Measurements from ENCODE around the gene FYB2. TPM values are rescaled to one million over a fixed set of nuclear protein-coding genes. Genes with fewer than 3 reads are reported as not detected.

The FYB2 gene
- 0.14 and 0.48 TPM in 2 replicates for total RNA-seq
- 0.45 and 1.3 TPM in 2 replicates for polyA plus RNA-seq

- Histone ChIP-seq H3K9me3 (ENCODE audit: low read depth) (no peaks in the 10 kb centered on the region), H3K4me1 (ENCODE audit: low read depth) (peaks cover 4% of the 10 kb centered on the region), H3K36me3 (no peaks in the 10 kb centered on the region), H3K27me3 (no peaks in the 10 kb centered on the region), H3K27ac (peak within 1 kb of the TSS; percentile 34), H3K4me3 (no peak within 1 kb of the TSS)
- peak in 1 of 2 donors; percentile 13 for DNase-seq (ENCODE audit: low read depth in 1 of 2, low spot score in 1 of 2)
- TF ChIP-seq, protein P1, sequence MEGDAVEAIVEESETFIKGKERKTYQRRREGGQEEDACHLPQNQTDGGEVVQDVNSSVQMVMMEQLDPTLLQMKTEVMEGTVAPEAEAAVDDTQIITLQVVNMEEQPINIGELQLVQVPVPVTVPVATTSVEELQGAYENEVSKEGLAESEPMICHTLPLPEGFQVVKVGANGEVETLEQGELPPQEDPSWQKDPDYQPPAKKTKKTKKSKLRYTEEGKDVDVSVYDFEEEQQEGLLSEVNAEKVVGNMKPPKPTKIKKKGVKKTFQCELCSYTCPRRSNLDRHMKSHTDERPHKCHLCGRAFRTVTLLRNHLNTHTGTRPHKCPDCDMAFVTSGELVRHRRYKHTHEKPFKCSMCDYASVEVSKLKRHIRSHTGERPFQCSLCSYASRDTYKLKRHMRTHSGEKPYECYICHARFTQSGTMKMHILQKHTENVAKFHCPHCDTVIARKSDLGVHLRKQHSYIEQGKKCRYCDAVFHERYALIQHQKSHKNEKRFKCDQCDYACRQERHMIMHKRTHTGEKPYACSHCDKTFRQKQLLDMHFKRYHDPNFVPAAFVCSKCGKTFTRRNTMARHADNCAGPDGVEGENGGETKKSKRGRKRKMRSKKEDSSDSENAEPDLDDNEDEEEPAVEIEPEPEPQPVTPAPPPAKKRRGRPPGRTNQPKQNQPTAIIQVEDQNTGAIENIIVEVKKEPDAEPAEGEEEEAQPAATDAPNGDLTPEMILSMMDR (IDR thresholded peaks at IDR 0.05; ENCODE audit: low read depth, low read length), result no peak
Measured at GRCh38 chr1:56819387-56819899, at the start of gene FYB2. Gene FYB2 (minus strand): TSS chr1:56819404. CDS start chr1:56819290, 114 bp downstream.

DNA sequence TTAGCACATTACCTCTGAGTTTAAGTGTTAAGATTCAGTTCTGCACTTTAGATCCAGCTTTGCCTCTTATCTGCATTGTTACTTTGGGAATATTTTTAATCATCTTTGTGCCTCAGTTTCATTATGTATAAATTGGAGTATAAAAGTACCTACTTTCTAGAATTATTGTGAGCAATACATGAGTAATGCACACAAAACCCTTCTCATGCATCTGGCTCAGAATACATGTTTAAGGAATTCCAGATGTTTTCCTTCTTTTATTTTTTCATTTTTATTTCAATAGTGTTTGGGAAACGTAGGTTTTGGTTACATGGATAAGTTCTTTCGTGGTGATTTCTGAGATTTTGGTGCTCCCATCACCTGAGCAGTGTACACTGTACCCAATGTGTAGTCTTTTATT, 49.6 kb upstream of the FYB2 start:
- Histone ChIP-seq H3K4me3 (no peak overlapping the region), H3K27me3 (no peaks in the 10 kb centered on the region), H3K36me3 (no peaks in the 10 kb centered on the region), H3K4me1 (ENCODE audit: low read depth) (no peaks in the 10 kb centered on the region), H3K27ac (no peak overlapping the region), H3K9me3 (ENCODE audit: low read depth) (no peaks in the 10 kb centered on the region)
- no peak for DNase-seq (ENCODE audit: low read depth in 1 of 2, low spot score in 1 of 2)
- TF ChIP-seq, protein P1 (IDR thresholded peaks at IDR 0.05; ENCODE audit: low read depth, low read length), result no peak

GRCh38 chr1:56867491-56867890, 48.3 kb upstream of the FYB2 start:
- H3K4me3 ChIP-seq, result no peak overlapping the region
- no peak overlapping the region for H3K27ac ChIP-seq
- no peaks in the 10 kb centered on the region for H3K27me3 ChIP-seq
- no peaks in the 10 kb centered on the region for H3K36me3 ChIP-seq
- no peaks in the 10 kb centered on the region for H3K9me3 ChIP-seq (ENCODE audit: low read depth)
- no peaks in the 10 kb centered on the region for H3K4me1 ChIP-seq (ENCODE audit: low read depth)
- TF ChIP-seq, protein P1 (IDR thresholded peaks at IDR 0.05; ENCODE audit: low read depth, low read length), result no peak
- DNase-seq (ENCODE audit: low read depth in 1 of 2, low spot score in 1 of 2), result no peak

- H3K4me1 ChIP-seq (ENCODE audit: low read depth), result no peaks in the 10 kb centered on the region
- TF ChIP-seq, protein P1 (IDR thresholded peaks at IDR 0.05; ENCODE audit: low read depth, low read length), result no peak
- H3K27ac ChIP-seq, result no peak overlapping the region
- DNase-seq (ENCODE audit: low read depth in 1 of 2, low spot score in 1 of 2), result peak in 1 of 2 donors; percentile 13
- H3K9me3 ChIP-seq (ENCODE audit: low read depth), result no peaks in the 10 kb centered on the region
- no peaks in the 10 kb centered on the region for H3K36me3 ChIP-seq
- H3K27me3 ChIP-seq, result no peaks in the 10 kb centered on the region
- no peak overlapping the region for H3K4me3 ChIP-seq
Measured at GRCh38 chr1:56866656-56867055, 47.5 kb upstream of the FYB2 start.

DNA sequence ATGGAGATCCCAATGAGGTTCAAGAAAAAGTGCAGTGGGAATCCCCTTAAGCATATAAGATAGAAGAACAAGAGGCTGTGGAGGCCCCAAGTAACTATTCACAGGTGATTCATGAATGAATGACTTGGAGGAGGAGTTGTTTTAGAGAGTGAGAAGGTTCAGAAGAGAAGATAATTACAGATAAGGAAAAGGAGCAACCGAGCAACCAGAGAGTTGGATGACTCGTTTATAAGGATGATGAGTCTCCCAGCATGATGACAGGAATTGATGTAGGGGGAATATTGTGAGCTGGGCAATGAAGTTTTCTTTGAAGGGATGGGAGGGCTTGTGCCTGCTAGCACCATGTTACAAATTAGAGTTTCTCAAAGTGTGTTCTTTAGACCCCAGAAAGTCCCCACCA, 45.2 kb upstream of the FYB2 start:
- Histone ChIP-seq H3K4me1 (ENCODE audit: low read depth) (no peaks in the 10 kb centered on the region), H3K27me3 (no peaks in the 10 kb centered on the region), H3K4me3 (no peak overlapping the region), H3K36me3 (no peaks in the 10 kb centered on the region), H3K9me3 (ENCODE audit: low read depth) (no peaks in the 10 kb centered on the region), H3K27ac (no peak overlapping the region)
- TF ChIP-seq, protein P1 (IDR thresholded peaks at IDR 0.05; ENCODE audit: low read depth, low read length), result no peak
- no peak for DNase-seq (ENCODE audit: low read depth in 1 of 2, low spot score in 1 of 2)

Data from cardiac muscle cell (in vitro differentiated cells and primary cell).